IPS-20b (cell line): ENCODE measurements around the gene EEF2K.

ENCODE experiments used
- H3K27ac ChIP-seq: one replicate; pipeline ENCODE4 v1.5.1; 2013; ENCODE audit warnings: low read length
- H3K27me3 ChIP-seq: 2 replicates; pipeline ENCODE4 v1.6.1; 2013; ENCODE audit warnings: mild to moderate bottlenecking, low read length, inconsistent platforms; ENCODE audit not compliant: insufficient read depth
- H3K36me3 ChIP-seq: 2 replicates; pipeline ENCODE4 v1.6.1; 2013; ENCODE audit warnings: low read depth, mild to moderate bottlenecking, inconsistent platforms, low read length, moderate library complexity; ENCODE audit not compliant: insufficient read depth
- H3K4me1 ChIP-seq: 2 replicates; pipeline ENCODE4 v1.6.1; 2013; ENCODE audit warnings: mild to moderate bottlenecking, control low read depth, inconsistent platforms, low read length, moderate library complexity; ENCODE audit not compliant: insufficient read depth
- H3K4me3 ChIP-seq: 2 replicates; pipeline ENCODE4 v1.5.1; 2013; ENCODE audit warnings: mild to moderate bottlenecking, low read length, inconsistent platforms
- H3K9ac ChIP-seq: 2 replicates; pipeline ENCODE4 v1.6.1; 2013; ENCODE audit warnings: low read depth, mild to moderate bottlenecking, inconsistent platforms, low read length, moderate library complexity
- H3K9me3 ChIP-seq: 2 replicates; pipeline ENCODE4 v1.6.1; 2013; ENCODE audit warnings: mild to moderate bottlenecking, low read depth, low read length, inconsistent platforms; ENCODE audit not compliant: insufficient read depth

EEF2K gene

DNA sequence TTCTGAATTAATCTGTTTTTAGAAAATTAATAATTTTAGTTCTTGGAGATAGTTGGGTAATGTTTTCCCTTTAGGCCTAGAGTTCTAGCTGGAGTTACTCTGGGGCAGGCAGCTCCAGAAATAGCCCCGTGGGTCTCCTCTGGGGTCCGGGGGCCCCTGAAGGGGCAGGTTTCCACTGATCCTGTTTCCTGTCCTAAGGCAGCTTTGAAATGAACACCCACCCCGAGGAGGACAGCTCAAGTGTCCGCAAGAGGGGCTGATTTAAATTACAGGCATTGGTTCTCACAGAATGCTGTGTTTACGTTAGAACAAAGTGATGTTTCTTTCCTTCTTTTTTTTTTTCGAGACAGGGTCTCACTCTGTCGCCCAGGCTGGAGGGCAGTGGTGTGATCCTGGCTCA lies 23.8 kb downstream of the EEF2K start:
- Histone ChIP-seq H3K4me1 (peaks cover 6% of the 10 kb centered on the region; the same call in 1 of the 2 replicates), H3K27ac (no peak overlapping the region), H3K36me3 (peaks cover 14% of the 10 kb centered on the region), H3K9me3 (no peaks in the 10 kb centered on the region), H3K9ac (no peak overlapping the region), H3K27me3 (no peaks in the 10 kb centered on the region), H3K4me3 (no peak overlapping the region)

DNA sequence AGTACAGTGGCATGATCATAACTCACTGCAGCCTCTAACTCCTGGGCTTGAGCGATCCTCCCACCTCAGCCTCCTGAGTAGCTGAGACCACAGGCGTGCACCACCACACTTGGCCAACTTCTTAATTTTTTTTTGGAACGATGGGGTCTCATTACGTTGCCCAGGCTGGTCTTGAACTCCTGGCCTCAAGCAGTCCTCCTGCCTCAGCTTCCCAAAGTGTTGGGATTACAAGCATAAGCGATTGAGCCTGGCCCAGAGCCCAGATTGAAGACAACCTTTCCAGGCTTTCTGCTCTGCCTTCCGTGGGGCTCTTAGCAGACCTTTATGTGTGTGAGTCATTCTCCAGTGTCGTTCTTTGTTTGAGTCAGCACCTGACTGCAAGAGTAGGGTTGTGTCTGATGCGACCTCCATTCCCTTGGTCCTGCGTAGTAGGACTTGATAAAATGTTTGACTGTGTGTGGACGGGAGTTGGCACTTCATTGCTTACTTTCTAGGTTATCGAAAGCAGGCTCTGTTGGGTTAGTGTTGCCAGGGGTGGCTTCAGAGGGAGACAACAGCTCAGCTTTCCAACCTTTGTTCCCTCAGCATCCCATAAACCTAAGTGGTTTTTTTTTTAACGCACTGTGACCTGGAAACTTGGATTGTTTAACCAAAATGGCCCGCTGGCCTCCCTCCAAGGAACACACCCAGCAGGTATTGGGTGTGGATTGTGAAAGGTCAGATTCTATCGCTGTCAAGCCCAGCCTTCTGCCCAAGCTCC lies 26.4 kb downstream of the EEF2K start:
- Histone ChIP-seq H3K27ac (no peak overlapping the region), H3K4me1 (no peaks in the 10 kb centered on the region), H3K9ac (no peak overlapping the region), H3K9me3 (no peaks in the 10 kb centered on the region), H3K36me3 (peaks cover 10% of the 10 kb centered on the region), H3K27me3 (no peaks in the 10 kb centered on the region), H3K4me3 (no peak overlapping the region)

DNA sequence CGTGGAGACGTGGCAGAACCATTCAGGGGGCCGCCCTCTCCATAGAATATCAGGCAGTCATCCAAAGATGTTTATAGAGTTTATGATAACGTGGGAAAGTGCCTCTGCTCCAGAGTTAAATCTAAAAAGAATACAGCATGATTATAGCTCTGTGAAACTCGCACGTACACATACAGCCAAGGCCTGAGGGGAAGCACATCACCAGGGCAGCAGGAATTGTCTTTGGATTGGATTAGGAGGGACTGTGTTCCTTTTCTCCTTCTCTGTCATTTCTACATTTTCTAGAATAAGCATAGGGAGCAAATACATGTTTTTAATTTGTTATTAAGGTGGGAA lies 26.9 kb downstream of the EEF2K start:
- Histone ChIP-seq H3K9me3 (no peaks in the 10 kb centered on the region), H3K4me1 (no peaks in the 10 kb centered on the region), H3K4me3 (no peak overlapping the region), H3K27me3 (no peaks in the 10 kb centered on the region), H3K27ac (no peak overlapping the region), H3K9ac (no peak overlapping the region), H3K36me3 (peaks cover 13% of the 10 kb centered on the region)

DNA sequence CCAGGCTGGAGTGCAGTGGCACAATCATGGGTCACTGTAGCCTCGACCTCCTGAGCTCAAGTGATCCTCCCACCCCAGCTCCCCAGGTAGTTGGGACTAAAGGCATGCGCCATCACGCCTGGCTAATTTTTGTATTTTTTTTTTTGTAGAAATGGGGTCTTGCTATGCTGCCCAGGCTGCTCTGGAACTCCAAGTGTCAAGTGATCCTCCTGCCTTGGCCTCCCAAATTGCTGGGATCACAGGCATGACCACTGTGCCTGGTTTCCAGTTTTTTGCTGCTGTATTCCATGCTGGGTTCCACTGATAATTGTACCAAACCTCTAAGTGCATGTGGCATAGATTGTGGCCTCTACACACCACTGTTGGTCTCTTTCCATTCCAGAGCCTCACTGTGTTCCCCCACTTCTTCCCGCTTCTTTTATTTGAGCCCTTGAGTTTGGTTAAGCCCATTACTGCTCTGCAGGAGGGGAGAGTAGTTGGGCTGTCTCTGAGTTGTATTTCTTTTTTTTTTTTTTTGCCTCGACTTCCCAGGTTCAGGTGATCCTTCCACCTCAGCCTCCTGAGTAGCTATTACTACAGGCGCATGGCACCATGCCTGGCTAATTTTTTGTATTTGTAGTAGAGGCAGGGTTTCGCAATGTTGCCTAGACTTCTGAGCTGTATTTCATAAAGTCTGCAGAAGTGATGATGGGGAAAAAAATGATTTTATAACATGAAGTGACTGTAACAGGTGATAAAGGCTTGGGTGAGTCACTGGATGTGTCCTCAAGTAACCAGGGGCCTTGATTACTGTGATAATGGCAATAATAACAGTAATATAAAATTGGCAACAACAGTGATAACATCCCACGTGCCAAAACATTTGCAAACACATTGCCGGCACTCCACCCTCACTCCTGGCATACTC lies 30.0 kb downstream of the EEF2K start:
- H3K4me3 ChIP-seq, result no peak overlapping the region
- no peaks in the 10 kb centered on the region for H3K9me3 ChIP-seq
- no peaks in the 10 kb centered on the region for H3K4me1 ChIP-seq
- no peaks in the 10 kb centered on the region for H3K27me3 ChIP-seq
- peaks cover 6% of the 10 kb centered on the region; the same call in 1 of the 2 replicates for H3K36me3 ChIP-seq
- no peak overlapping the region for H3K27ac ChIP-seq
- H3K9ac ChIP-seq, result no peak overlapping the region

DNA sequence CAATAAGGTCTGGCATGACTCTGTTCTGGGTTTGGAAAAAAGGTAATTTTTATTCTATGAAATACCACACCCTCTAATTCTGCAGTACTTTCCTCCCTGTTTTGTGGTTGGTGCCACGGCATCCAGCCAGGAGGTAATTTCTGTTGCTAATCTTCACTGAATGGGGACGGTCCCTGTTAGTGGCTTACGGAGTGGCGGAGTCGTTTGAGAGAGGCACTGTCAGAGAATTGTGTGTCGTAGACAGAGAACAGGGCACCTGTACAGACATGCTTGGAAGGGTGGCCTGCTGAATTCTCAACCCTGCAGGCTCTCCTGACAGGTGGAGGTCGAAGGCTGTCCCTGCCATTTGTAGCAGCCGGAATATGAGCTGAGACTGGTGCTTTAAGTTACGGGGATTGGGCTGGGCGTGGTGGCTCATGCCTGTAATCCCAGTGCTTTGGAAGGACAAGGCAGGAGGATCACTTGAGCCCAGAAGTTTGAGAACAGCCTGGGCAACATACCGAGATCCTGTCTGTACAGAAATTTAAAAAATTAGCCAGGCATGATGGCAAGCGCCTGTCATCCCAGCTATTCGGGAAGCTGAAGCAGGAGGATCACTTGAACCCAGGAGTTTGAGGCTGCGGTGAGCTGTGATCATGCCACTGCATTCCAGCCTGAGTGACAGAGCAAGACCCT lies 33.2 kb downstream of the EEF2K start:
- H3K36me3 ChIP-seq, result peaks cover 6% of the 10 kb centered on the region; the same call in 1 of the 2 replicates
- no peaks in the 10 kb centered on the region for H3K9me3 ChIP-seq
- no peaks in the 10 kb centered on the region for H3K27me3 ChIP-seq
- no peak overlapping the region for H3K4me3 ChIP-seq
- H3K4me1 ChIP-seq, result no peaks in the 10 kb centered on the region
- no peak overlapping the region for H3K27ac ChIP-seq
- no peak overlapping the region for H3K9ac ChIP-seq

DNA sequence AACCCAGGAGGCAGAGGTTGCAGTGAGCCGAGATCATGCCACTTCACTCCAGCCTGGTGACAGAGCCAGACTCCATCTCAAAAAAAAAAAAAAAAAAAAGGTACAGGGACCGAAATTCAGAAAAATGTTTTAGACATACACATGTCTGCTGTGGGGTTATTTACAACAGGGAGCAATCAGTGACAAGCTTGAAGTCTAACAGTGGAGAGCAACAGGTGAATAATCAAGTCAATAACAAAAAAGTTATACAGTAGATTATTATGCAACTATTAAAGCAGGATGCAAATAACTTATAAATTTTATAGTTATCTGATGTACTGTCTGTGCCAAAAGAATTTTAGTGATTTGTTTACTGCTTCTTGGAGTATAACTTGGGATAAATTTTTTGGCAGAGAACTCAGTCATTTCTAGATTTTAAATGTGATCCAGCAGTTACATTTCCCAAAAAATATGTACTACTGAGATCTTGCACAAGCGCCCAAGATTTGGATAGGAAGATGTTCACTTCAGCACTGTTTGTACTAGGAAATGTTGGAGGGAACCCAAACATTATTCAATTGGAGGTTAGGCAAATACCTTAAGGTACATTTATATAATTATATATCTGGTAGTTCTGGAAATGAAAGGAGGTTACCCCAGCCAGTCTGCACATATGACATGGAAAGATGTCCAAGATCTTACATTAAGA lies 34.1 kb downstream of the EEF2K start:
- H3K4me3 ChIP-seq, result no peak overlapping the region
- no peak overlapping the region for H3K9ac ChIP-seq
- H3K4me1 ChIP-seq, result no peaks in the 10 kb centered on the region
- no peaks in the 10 kb centered on the region for H3K27me3 ChIP-seq
- no peaks in the 10 kb centered on the region for H3K9me3 ChIP-seq
- H3K27ac ChIP-seq, result no peak overlapping the region
- H3K36me3 ChIP-seq, result peaks cover 6% of the 10 kb centered on the region; the same call in 1 of the 2 replicates

DNA sequence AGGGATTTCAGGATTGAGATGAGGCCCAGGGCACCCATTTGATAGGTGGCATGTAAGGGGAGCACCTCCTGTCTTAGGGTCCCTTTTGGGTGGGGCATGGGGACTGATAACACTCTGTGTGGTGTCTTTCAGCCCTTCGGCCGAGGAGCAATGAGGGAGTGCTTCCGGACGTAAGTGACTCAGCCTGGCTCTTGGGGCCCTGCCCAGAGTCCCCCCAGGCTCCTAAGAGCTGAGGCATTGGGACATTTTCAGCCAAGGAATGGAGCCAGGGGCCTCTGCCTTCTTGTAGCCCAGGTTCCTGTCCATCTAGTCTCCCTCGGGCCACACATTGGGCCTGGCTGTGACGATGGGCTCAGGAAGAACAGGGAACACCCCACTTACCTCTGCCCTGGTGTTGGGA lies 44.4 kb downstream of the EEF2K start:
- Histone ChIP-seq H3K4me3 (no peak overlapping the region), H3K9ac (no peak overlapping the region), H3K27me3 (no peaks in the 10 kb centered on the region), H3K36me3 (peaks cover 30% of the 10 kb centered on the region), H3K27ac (no peak overlapping the region), H3K9me3 (peaks cover 6% of the 10 kb centered on the region; the same call in 1 of the 2 replicates), H3K4me1 (no peaks in the 10 kb centered on the region)

DNA sequence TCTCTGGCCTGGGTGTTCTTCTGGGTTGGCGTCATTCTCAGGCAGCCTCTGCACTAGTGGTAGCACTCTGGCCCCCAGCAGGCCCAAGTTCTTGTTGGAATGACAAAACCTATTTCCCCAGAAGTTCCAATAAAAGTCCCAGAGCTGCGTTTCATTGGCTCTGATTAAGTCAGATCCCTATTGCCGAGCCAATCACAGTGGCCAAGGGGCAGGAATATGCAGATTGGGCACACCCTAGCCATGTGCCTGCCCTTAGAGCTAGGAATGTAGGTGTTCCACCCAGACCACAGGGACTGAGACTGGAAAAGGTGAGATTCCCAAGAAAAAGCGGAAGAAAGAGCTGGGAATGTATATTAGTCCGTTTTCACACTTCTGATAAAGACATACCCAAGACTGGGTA lies 46.2 kb downstream of the EEF2K start:
- Histone ChIP-seq H3K9ac (no peak overlapping the region), H3K27me3 (no peaks in the 10 kb centered on the region), H3K27ac (no peak overlapping the region), H3K9me3 (peaks cover 6% of the 10 kb centered on the region; the same call in 1 of the 2 replicates), H3K4me1 (no peaks in the 10 kb centered on the region), H3K36me3 (peaks cover 33% of the 10 kb centered on the region), H3K4me3 (no peak overlapping the region)

DNA sequence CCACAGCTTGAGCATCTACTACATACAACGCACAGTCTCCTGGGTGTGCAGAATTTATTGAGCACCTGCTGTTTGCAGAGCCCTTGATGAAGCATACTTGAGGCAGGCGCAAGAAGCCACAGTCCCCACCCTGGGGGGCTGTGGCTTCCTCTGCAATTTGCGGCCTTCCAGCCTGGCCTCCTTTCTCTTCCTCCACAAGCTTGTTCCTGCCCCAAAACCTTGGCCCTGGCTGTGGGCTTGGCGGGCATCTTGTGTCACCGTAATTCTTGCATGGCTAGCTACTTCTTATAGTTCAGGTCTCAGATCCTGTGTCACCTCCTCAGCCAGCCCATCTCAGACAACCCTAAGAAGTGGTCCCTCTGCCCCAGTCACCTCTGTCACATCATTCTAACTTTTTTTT lies 47.2 kb downstream of the EEF2K start:
- Histone ChIP-seq H3K4me3 (no peak overlapping the region), H3K9ac (no peak overlapping the region), H3K9me3 (peaks cover 6% of the 10 kb centered on the region; the same call in 1 of the 2 replicates), H3K27me3 (no peaks in the 10 kb centered on the region), H3K27ac (no peak overlapping the region), H3K4me1 (no peaks in the 10 kb centered on the region), H3K36me3 (peaks cover 39% of the 10 kb centered on the region)

DNA sequence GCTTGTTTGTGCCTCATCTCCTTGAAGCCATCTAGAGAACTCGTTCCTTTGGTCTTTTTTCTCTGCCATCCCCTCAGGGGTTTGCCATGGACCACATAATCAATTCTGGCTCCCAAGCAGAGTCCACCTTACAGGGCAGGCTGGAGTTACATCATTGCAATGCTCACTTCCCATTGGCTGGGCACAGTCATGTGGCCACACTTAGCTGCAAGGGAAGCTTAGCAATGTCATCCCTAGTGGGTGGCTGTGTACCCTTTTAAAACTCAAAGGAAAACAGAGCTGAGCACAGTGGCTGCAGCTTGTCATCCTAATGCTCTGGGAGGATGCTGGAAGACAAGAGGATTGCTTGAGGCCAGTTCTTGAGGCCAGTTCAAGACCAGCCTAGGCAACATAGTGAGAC lies 49.3 kb downstream of the EEF2K start:
- H3K36me3 ChIP-seq, result peaks cover 58% of the 10 kb centered on the region
- no peaks in the 10 kb centered on the region for H3K27me3 ChIP-seq
- no peak overlapping the region for H3K9ac ChIP-seq
- peaks cover 6% of the 10 kb centered on the region; the same call in 1 of the 2 replicates for H3K9me3 ChIP-seq
- H3K4me3 ChIP-seq, result no peak overlapping the region
- no peaks in the 10 kb centered on the region for H3K4me1 ChIP-seq
- H3K27ac ChIP-seq, result no peak overlapping the region

DNA sequence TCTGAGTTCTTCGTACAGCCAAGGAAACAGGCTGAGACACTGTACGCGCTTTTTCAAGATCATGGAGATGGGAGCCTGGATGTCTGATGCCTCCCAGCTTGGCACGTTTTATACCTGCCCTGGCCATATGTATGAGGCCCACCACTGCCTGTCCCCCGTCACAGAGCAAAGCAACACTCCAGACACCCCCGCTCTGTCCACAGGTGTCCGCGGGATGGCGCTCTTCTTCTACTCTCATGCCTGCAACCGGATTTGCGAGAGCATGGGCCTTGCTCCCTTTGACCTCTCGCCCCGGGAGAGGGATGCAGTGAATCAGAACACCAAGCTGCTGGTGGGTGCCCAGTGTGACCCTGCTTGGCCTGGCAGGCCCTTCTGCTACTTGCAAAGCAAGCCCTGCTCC lies 51.4 kb downstream of the EEF2K start:
- H3K36me3 ChIP-seq, result peaks cover 55% of the 10 kb centered on the region

More for the DNA sequence above, 51.4 kb downstream of the EEF2K start:
- Histone ChIP-seq H3K9ac (no peak overlapping the region), H3K4me1 (no peaks in the 10 kb centered on the region), H3K9me3 (peaks cover 6% of the 10 kb centered on the region; the same call in 1 of the 2 replicates), H3K4me3 (no peak overlapping the region), H3K27ac (no peak overlapping the region), H3K27me3 (no peaks in the 10 kb centered on the region)
